ENCODE results near the gene SERPINC1. TPM values are rescaled to one million over a fixed set of nuclear protein-coding genes. Genes with fewer than 3 reads are reported as not detected.
A peak's percentile ranks its signal among the peaks of the same experiment; 100 is the strongest.

Gene SERPINC1
- total and polyA plus RNA-seq, 9 of the 15 experiments (the other 6 are each of a cell fraction or from before 2014, with no cell fraction given): 0.07 to 1.2 (median 0.50) TPM

DNA sequence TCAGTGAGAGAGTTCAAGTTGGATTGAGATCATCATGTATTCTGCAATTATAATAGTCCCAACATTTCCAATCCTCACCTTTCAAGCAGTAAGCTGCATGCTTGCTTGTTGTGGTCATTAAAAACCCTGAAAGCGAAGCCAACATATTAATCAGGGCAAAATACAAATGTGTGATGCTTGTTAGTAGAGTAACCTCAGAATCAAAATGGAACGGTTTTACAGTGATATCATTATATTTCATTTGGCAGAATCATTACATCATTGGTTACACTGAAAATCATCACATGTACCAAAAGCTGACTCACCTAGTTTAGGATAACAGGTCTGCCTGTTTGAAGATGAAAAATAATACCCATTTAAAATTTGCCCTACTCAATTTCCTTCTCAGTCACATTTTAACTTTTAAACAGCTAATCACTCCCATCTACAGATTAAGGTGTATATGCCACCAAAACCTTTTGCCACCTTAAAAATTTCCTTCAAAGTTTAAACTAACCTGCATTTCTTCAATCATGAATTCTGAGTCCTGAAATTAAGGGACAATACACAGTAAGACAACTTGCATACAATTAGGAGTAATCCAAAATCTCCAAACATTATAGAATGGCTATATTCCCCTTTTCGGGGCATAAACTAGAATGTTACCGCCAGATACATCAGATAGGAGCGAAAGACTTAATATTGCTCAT is 52.8 kb downstream of the SERPINC1 start (continued):
- TF ChIP-seq, protein P1, sequence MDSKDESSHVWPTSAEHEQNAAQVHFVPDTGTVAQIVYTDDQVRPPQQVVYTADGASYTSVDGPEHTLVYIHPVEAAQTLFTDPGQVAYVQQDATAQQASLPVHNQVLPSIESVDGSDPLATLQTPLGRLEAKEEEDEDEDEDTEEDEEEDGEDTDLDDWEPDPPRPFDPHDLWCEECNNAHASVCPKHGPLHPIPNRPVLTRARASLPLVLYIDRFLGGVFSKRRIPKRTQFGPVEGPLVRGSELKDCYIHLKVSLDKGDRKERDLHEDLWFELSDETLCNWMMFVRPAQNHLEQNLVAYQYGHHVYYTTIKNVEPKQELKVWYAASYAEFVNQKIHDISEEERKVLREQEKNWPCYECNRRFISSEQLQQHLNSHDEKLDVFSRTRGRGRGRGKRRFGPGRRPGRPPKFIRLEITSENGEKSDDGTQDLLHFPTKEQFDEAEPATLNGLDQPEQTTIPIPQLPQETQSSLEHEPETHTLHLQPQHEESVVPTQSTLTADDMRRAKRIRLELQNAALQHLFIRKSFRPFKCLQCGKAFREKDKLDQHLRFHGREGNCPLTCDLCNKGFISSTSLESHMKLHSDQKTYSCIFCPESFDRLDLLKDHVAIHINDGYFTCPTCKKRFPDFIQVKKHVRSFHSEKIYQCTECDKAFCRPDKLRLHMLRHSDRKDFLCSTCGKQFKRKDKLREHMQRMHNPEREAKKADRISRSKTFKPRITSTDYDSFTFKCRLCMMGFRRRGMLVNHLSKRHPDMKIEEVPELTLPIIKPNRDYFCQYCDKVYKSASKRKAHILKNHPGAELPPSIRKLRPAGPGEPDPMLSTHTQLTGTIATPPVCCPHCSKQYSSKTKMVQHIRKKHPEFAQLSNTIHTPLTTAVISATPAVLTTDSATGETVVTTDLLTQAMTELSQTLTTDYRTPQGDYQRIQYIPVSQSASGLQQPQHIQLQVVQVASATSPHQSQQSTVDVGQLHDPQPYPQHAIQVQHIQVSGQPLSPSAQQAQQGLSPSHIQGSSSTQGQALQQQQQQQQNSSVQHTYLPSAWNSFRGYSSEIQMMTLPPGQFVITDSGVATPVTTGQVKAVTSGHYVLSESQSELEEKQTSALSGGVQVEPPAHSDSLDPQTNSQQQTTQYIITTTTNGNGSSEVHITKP (IDR thresholded peaks at IDR 0.05; ENCODE audit: partially characterized antibody): no peak
- TF ChIP-seq RBFOX2 (IDR thresholded peaks at IDR 0.05; ENCODE audit: low read depth, low read length): peak; percentile 65
- no peak for TF ChIP-seq NUFIP1 (IDR thresholded peaks at IDR 0.05; ENCODE audit: partially characterized antibody)
- TF ChIP-seq CBFA2T2 (conservative IDR thresholded peaks at IDR 0.05): no peak
- TF ChIP-seq TBL1XR1 (IDR thresholded peaks at IDR 0.05; ENCODE audit: low read length in 2 of 2): 0 out of 4 replicates have a peak, but pooled peaks of 1 of the 2 experiments have one; percentile 17
- no peak for TF ChIP-seq ZBTB8A (IDR thresholded peaks at IDR 0.05; ENCODE audit: partially characterized antibody)
- TF ChIP-seq ZNF764 (CRISPR knock-in tag; IDR thresholded peaks at IDR 0.05; ENCODE audit: low read depth): no peak
- TF ChIP-seq, protein P2, sequence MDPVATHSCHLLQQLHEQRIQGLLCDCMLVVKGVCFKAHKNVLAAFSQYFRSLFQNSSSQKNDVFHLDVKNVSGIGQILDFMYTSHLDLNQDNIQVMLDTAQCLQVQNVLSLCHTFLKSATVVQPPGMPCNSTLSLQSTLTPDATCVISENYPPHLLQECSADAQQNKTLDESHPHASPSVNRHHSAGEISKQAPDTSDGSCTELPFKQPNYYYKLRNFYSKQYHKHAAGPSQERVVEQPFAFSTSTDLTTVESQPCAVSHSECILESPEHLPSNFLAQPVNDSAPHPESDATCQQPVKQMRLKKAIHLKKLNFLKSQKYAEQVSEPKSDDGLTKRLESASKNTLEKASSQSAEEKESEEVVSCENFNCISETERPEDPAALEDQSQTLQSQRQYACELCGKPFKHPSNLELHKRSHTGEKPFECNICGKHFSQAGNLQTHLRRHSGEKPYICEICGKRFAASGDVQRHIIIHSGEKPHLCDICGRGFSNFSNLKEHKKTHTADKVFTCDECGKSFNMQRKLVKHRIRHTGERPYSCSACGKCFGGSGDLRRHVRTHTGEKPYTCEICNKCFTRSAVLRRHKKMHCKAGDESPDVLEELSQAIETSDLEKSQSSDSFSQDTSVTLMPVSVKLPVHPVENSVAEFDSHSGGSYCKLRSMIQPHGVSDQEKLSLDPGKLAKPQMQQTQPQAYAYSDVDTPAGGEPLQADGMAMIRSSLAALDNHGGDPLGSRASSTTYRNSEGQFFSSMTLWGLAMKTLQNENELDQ (CRISPR knock-in tag; IDR thresholded peaks at IDR 0.05; ENCODE audit: borderline replicate concordance): no peak
- TF ChIP-seq, protein P3, sequence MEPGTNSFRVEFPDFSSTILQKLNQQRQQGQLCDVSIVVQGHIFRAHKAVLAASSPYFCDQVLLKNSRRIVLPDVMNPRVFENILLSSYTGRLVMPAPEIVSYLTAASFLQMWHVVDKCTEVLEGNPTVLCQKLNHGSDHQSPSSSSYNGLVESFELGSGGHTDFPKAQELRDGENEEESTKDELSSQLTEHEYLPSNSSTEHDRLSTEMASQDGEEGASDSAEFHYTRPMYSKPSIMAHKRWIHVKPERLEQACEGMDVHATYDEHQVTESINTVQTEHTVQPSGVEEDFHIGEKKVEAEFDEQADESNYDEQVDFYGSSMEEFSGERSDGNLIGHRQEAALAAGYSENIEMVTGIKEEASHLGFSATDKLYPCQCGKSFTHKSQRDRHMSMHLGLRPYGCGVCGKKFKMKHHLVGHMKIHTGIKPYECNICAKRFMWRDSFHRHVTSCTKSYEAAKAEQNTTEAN (CRISPR knock-in tag; IDR thresholded peaks at IDR 0.05): no peak
- no peak for TF ChIP-seq HEY1 (CRISPR knock-in tag; IDR thresholded peaks at IDR 0.05; ENCODE audit: borderline replicate concordance)
- no peak for TF ChIP-seq RHOXF2B (CRISPR knock-in tag; conservative IDR thresholded peaks at IDR 0.05)
- TF ChIP-seq, protein P4, sequence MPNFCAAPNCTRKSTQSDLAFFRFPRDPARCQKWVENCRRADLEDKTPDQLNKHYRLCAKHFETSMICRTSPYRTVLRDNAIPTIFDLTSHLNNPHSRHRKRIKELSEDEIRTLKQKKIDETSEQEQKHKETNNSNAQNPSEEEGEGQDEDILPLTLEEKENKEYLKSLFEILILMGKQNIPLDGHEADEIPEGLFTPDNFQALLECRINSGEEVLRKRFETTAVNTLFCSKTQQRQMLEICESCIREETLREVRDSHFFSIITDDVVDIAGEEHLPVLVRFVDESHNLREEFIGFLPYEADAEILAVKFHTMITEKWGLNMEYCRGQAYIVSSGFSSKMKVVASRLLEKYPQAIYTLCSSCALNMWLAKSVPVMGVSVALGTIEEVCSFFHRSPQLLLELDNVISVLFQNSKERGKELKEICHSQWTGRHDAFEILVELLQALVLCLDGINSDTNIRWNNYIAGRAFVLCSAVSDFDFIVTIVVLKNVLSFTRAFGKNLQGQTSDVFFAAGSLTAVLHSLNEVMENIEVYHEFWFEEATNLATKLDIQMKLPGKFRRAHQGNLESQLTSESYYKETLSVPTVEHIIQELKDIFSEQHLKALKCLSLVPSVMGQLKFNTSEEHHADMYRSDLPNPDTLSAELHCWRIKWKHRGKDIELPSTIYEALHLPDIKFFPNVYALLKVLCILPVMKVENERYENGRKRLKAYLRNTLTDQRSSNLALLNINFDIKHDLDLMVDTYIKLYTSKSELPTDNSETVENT (CRISPR knock-in tag; IDR thresholded peaks at IDR 0.05): no peak
- TF ChIP-seq ZNF224 (CRISPR knock-in tag; IDR thresholded peaks at IDR 0.05): no peak
- TF ChIP-seq SRF (CRISPR knock-in tag; IDR thresholded peaks at IDR 0.05): no peak
- no peak for TF ChIP-seq HCFC1 (IDR thresholded peaks at IDR 0.05; ENCODE audit: low read depth, low read length)
- no peak for TF ChIP-seq HDAC2 (IDR thresholded peaks at IDR 0.05)
- no peak for TF ChIP-seq ETV5 (CRISPR knock-in tag; IDR thresholded peaks at IDR 0.05; ENCODE audit: low read depth)
- TF ChIP-seq ZNF124 (CRISPR knock-in tag; IDR thresholded peaks at IDR 0.05): no peak

Measured in K562 (cell line).